DOHH2 (cell line): ENCODE measurements around the gene FOXJ2.

Experiments
- EZH2phosphoT487 ChIP-seq: fragments of 200-600 bp; sonication (generic); IDR thresholded peaks from 2 replicates; pipeline ENCODE4 v1.6.1; 2017; ENCODE audit warnings: borderline replicate concordance, mild to moderate bottlenecking, antibody characterized with exemption, low read length, moderate library complexity, mixed read lengths
- TF ChIP-seq, protein P1 (sequence below): fragments of 200-600 bp; sonication (generic); IDR thresholded peaks from one replicate; pipeline ENCODE4 v1.5.1; 2014; ENCODE audit warnings: antibody characterized with exemption, mild to moderate bottlenecking, low read depth, low read length; ENCODE audit not compliant: poor library complexity, severe bottlenecking

DNA sequence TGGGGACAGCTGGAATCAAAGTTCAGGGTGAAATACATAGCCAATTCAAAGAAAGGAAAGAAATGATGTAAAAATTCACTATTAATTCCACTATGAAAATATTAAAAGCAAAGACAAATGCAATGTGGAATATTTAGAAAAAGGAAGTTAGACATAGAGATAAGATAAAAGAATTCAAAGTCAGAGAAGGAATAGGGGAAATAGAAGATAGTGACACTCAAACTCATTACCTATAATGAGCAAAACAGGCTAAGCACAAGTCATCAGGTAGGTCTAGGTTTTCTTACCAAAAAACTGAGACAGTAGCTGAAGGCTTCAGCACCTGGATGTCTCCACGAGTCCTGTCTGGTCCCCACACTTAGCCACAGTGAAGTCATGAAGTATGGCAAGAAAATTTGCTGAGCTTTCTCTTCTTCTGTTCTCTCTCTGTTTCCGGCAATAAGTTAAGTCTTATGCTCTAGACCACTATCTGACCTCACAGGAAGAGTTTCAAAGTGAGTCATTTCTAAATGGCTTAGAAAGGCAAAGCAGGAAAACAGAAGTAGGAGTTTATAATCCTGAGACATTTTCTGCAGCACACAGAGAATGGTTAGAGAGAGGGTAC lies 33.6 kb downstream of the FOXJ2 start, which contains the start of gene C3AR1:
- TF ChIP-seq, protein P1, sequence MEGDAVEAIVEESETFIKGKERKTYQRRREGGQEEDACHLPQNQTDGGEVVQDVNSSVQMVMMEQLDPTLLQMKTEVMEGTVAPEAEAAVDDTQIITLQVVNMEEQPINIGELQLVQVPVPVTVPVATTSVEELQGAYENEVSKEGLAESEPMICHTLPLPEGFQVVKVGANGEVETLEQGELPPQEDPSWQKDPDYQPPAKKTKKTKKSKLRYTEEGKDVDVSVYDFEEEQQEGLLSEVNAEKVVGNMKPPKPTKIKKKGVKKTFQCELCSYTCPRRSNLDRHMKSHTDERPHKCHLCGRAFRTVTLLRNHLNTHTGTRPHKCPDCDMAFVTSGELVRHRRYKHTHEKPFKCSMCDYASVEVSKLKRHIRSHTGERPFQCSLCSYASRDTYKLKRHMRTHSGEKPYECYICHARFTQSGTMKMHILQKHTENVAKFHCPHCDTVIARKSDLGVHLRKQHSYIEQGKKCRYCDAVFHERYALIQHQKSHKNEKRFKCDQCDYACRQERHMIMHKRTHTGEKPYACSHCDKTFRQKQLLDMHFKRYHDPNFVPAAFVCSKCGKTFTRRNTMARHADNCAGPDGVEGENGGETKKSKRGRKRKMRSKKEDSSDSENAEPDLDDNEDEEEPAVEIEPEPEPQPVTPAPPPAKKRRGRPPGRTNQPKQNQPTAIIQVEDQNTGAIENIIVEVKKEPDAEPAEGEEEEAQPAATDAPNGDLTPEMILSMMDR: no peak
- no peak for TF ChIP-seq EZH2phosphoT487
